Measurements from ENCODE around the gene RXRA. TPM values are rescaled to one million over a fixed set of nuclear protein-coding genes. Genes with fewer than 3 reads are reported as not detected.

Gene RXRA
- total and polyA plus RNA-seq, 7 donors: 37.7 to 192 (median 139) TPM

GRCh38 chr9:134486143-134486591 is 159.9 kb downstream of the RXRA start:
- DNase-seq (peak in 1 of 2 donors; percentile 27), ATAC-seq (no peak)
- Histone ChIP-seq H3K4me3 (no peak overlapping the region), H3K9me3 (no peaks in the 10 kb centered on the region), H3K27me3 (ENCODE audit: insufficient read depth in 3 of 3, low read length in 2 of 3) (peaks cover 0 to 51% (median 6%) of the 10 kb centered on the region in 3 donors), H3K27ac (no peak overlapping the region), H3K4me1 (no peaks in the 10 kb centered on the region), H3K36me3 (ENCODE audit: insufficient read depth in 1 of 2, low read depth in 1 of 2) (no peaks in the 10 kb centered on the region)
- no peak for TF ChIP-seq CTCF (IDR thresholded peaks at IDR 0.05)
- intact Hi-C loops (cut with DNase I): no loop called here
- 52 to 59% (median 57%) methylated on average over 16 of the region's 16 CpGs for WGBS, 3 donors

GRCh38 chr9:134486596-134486995 is 160.3 kb downstream of the RXRA start:
- no peak for TF ChIP-seq CTCF (IDR thresholded peaks at IDR 0.05)
- ATAC-seq (no peak), DNase-seq (peak in 1 of 2 donors; percentile 19)
- H3K36me3 ChIP-seq (ENCODE audit: insufficient read depth in 1 of 2, low read depth in 1 of 2): no peaks in the 10 kb centered on the region
- WGBS, 3 donors: 42 to 57% (median 43%) methylated on average over 16 of the region's 16 CpGs
- intact Hi-C loops (cut with DNase I): no loop called here
- no peaks in the 10 kb centered on the region for H3K4me1 ChIP-seq
- no peak overlapping the region for H3K4me3 ChIP-seq
- no peaks in the 10 kb centered on the region for H3K9me3 ChIP-seq
- no peak overlapping the region for H3K27ac ChIP-seq
- peaks cover 0 to 51% (median 9%) of the 10 kb centered on the region in 3 donors for H3K27me3 ChIP-seq (ENCODE audit: insufficient read depth in 3 of 3, low read length in 2 of 3)

Other genes with a start within 250 kb of the RXRA start
- gene WDR5, start 190.4 kb upstream of the RXRA start, total RNA-seq: 10 to 100 TPM; 21.4 to 34.1 (median 29.6) TPM
- gene WDR5, start 190.4 kb upstream of the RXRA start, polyA plus RNA-seq: 10 to 100 TPM; 23.2 to 52.0 (median 49.5) TPM
- 100 to 1,000 TPM in 2 of 4 donors, 10 to 100 TPM in 2; 13.1 to 120 (median 74.0) TPM for gene RNU6ATAC, start 161.9 kb upstream of the RXRA start, total RNA-seq
- not detected for gene RNU6ATAC, start 161.9 kb upstream of the RXRA start, polyA plus RNA-seq

All from psoas muscle (tissue), 8 donors.